Muscle layer of colon (tissue), 2 donors: ENCODE measurements around the gene SEC14L5.

Source experiments
- H3K27ac ChIP-seq: one replicate; pipeline ENCODE4 v1.7.0; 2013; ENCODE audit warnings: low read depth, mild to moderate bottlenecking, low read length, moderate library complexity
- H3K27me3 ChIP-seq, 2 donors: one replicate each; pipeline ENCODE4 v1.7.0; 2013; ENCODE audit warnings: low read length in 2 of 2, mild to moderate bottlenecking in 2 of 2; ENCODE audit not compliant: insufficient read depth in 2 of 2, control insufficient read depth in 1 of 2
- H3K36me3 ChIP-seq: one replicate; pipeline ENCODE4 v1.7.0; 2013; ENCODE audit warnings: mild to moderate bottlenecking, low read length; ENCODE audit not compliant: insufficient read depth
- H3K4me1 ChIP-seq: one replicate; pipeline ENCODE4 v1.7.0; 2013; ENCODE audit warnings: mild to moderate bottlenecking, low read length; ENCODE audit not compliant: insufficient read depth
- H3K4me3 ChIP-seq, 2 donors: one replicate each; pipeline ENCODE4 v1.7.0; 2013; ENCODE audit warnings: low read length in 2 of 2, low read depth in 1 of 2, mild to moderate bottlenecking in 1 of 2, moderate library complexity in 1 of 2
- H3K9ac ChIP-seq: one replicate; pipeline ENCODE4 v1.7.0; 2013; ENCODE audit warnings: low read length
- H3K9me3 ChIP-seq: one replicate; pipeline ENCODE4 v1.7.0; 2013; ENCODE audit warnings: mild to moderate bottlenecking, low read length
- donor health status: abdominal sarcoma.
- donor health status: Adenocarcinoma of cecum.

SEC14L5 gene

GRCh38 chr16:4991754-4992153 lies 33.6 kb downstream of the SEC14L5 start:
- Histone ChIP-seq H3K36me3 (no peaks in the 10 kb centered on the region), H3K27me3 (peaks cover 3 to 28% of the 10 kb centered on the region in 2 donors), H3K4me3 (no peak overlapping the region), H3K9ac (no peak overlapping the region), H3K27ac (no peak overlapping the region), H3K4me1 (no peaks in the 10 kb centered on the region), H3K9me3 (peaks cover 3% of the 10 kb centered on the region)

- Histone ChIP-seq H3K36me3 (no peaks in the 10 kb centered on the region), H3K4me3 (no peak overlapping the region), H3K27me3 (no peaks in the 10 kb centered on the region), H3K9me3 (no peaks in the 10 kb centered on the region), H3K4me1 (no peaks in the 10 kb centered on the region), H3K27ac (no peak overlapping the region), H3K9ac (no peak overlapping the region)
Measured at GRCh38 chr16:4994719-4995434, 36.7 kb downstream of the SEC14L5 start.

GRCh38 chr16:5000573-5001001 lies 42.5 kb downstream of the SEC14L5 start:
- Histone ChIP-seq H3K36me3 (no peaks in the 10 kb centered on the region), H3K27ac (no peak overlapping the region), H3K4me3 (no peak overlapping the region), H3K9ac (no peak overlapping the region), H3K9me3 (no peaks in the 10 kb centered on the region), H3K27me3 (no peaks in the 10 kb centered on the region), H3K4me1 (no peaks in the 10 kb centered on the region)

GRCh38 chr16:5001571-5001970 lies 43.4 kb downstream of the SEC14L5 start:
- no peaks in the 10 kb centered on the region for H3K27me3 ChIP-seq
- no peak overlapping the region for H3K9ac ChIP-seq
- H3K36me3 ChIP-seq: no peaks in the 10 kb centered on the region
- H3K27ac ChIP-seq: no peak overlapping the region
- no peaks in the 10 kb centered on the region for H3K4me1 ChIP-seq
- H3K9me3 ChIP-seq: no peaks in the 10 kb centered on the region
- no peak overlapping the region for H3K4me3 ChIP-seq

- Histone ChIP-seq H3K27ac (no peak overlapping the region), H3K4me3 (no peak overlapping the region), H3K9me3 (no peaks in the 10 kb centered on the region), H3K4me1 (no peaks in the 10 kb centered on the region), H3K9ac (no peak overlapping the region), H3K27me3 (no peaks in the 10 kb centered on the region), H3K36me3 (no peaks in the 10 kb centered on the region)
Measured at GRCh38 chr16:5001986-5002385, 43.9 kb downstream of the SEC14L5 start.

- no peak overlapping the region for H3K27ac ChIP-seq
- H3K4me3 ChIP-seq: no peak overlapping the region
- H3K36me3 ChIP-seq: no peaks in the 10 kb centered on the region
- no peak overlapping the region for H3K9ac ChIP-seq
- no peaks in the 10 kb centered on the region for H3K9me3 ChIP-seq
- no peaks in the 10 kb centered on the region for H3K4me1 ChIP-seq
- H3K27me3 ChIP-seq: no peaks in the 10 kb centered on the region
Measured at GRCh38 chr16:5002699-5003143, 44.6 kb downstream of the SEC14L5 start.

- Histone ChIP-seq H3K27ac (no peak overlapping the region), H3K9ac (no peak overlapping the region), H3K4me3 (no peak overlapping the region)
Measured at GRCh38 chr16:5003211-5003610, 45.1 kb downstream of the SEC14L5 start.

GRCh38 chr16:5003828-5004227 lies 45.7 kb downstream of the SEC14L5 start:
- Histone ChIP-seq H3K9me3 (no peaks in the 10 kb centered on the region), H3K27me3 (peaks cover 0 to 3% of the 10 kb centered on the region in 2 donors), H3K4me1 (no peaks in the 10 kb centered on the region), H3K27ac (no peak overlapping the region), H3K9ac (no peak overlapping the region), H3K4me3 (no peak overlapping the region), H3K36me3 (no peaks in the 10 kb centered on the region)

More at GRCh38 chr16:5003211-5003610, 45.1 kb downstream of the SEC14L5 start:
- H3K36me3 ChIP-seq: no peaks in the 10 kb centered on the region
- no peaks in the 10 kb centered on the region for H3K27me3 ChIP-seq
- no peaks in the 10 kb centered on the region for H3K4me1 ChIP-seq
- no peaks in the 10 kb centered on the region for H3K9me3 ChIP-seq

GRCh38 chr16:5004311-5004710 lies 46.2 kb downstream of the SEC14L5 start:
- Histone ChIP-seq H3K36me3 (no peaks in the 10 kb centered on the region), H3K27me3 (peaks cover 0 to 3% of the 10 kb centered on the region in 2 donors), H3K4me1 (no peaks in the 10 kb centered on the region), H3K9ac (no peak overlapping the region), H3K9me3 (no peaks in the 10 kb centered on the region), H3K4me3 (no peak overlapping the region), H3K27ac (no peak overlapping the region)

GRCh38 chr16:5005916-5006315 lies 47.8 kb downstream of the SEC14L5 start:
- no peaks in the 10 kb centered on the region for H3K9me3 ChIP-seq
- H3K36me3 ChIP-seq: no peaks in the 10 kb centered on the region
- H3K4me3 ChIP-seq: no peak overlapping the region
- peaks cover 0 to 3% of the 10 kb centered on the region in 2 donors for H3K27me3 ChIP-seq
- no peaks in the 10 kb centered on the region for H3K4me1 ChIP-seq
- H3K9ac ChIP-seq: no peak overlapping the region
- no peak overlapping the region for H3K27ac ChIP-seq

- Histone ChIP-seq H3K4me1 (no peaks in the 10 kb centered on the region), H3K4me3 (no peak overlapping the region), H3K27ac (no peak overlapping the region), H3K27me3 (peaks cover 0 to 3% of the 10 kb centered on the region in 2 donors), H3K9me3 (no peaks in the 10 kb centered on the region), H3K36me3 (no peaks in the 10 kb centered on the region), H3K9ac (no peak overlapping the region)
Measured at GRCh38 chr16:5006348-5007193, 48.4 kb downstream of the SEC14L5 start.
